ENCODE results near the gene SMYD3.

SMYD3 gene

DNA sequence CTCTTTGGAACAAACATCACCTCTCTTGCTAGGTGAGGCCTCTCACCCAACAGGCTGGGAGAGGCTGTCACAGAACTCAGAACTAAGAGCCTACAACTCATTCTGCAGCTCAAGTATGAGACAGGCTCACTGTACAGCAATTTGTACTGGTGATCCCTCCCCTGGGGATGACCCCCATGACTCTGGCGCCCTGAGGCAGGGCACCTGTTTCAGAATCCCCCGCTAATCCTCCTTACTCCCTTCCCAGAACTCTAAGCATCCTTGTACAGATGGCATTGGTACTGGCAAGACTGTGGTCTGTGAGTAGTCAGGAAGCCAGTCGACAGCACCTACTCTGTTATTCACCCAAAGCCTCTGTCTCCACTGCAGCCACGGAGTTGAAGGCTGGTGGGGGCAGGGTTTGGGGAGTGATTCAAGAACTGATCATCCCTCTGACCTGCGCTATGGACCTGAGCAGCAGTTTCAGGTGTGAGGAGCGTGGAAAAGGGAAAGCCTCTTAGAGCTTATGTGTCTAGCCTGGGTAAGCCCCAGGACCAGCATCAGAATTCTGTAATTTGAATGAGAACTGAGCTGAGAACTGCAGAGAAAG lies 696.8 kb downstream of the SMYD3 start:
- H3K79me2 ChIP-seq (ENCODE audit: control insufficient read depth, insufficient read depth, low read length, unreplicated experiment): no peaks in the 10 kb centered on the region
- peaks cover 12% of the 10 kb centered on the region for H3K4me1 ChIP-seq (ENCODE audit: control insufficient read depth, insufficient read depth, low read length, unreplicated experiment)
- no peak overlapping the region for H3K4me3 ChIP-seq (ENCODE audit: low read depth, low read length)
- no peaks in the 10 kb centered on the region for H3K27me3 ChIP-seq (ENCODE audit: insufficient read depth, low read length)
- H3K36me3 ChIP-seq (ENCODE audit: insufficient read depth, low read length): no peaks in the 10 kb centered on the region
- H2AFZ ChIP-seq (ENCODE audit: low read length, unreplicated experiment): no peak overlapping the region
- no peak overlapping the region for H3K27ac ChIP-seq (ENCODE audit: low read depth, low read length)

DNA sequence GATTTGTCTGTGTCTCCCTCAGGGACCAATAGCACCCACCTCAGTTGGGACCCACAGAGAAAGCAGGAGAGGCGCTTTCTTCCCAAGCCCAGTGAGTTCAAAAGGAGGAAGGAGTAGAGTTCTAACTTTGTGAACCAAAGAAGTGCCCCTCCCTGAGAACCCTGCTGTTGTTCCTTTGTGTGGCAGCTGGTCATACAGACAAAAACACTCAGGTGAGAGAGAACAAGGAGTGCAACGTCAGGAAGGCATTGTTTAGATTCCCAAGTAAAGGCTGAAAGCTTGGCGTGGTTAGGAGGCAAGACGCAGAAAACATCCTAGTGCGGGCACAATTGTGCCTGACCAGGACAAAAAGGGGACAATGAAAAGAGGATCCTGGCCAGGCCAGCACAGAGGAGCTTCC lies 697.7 kb downstream of the SMYD3 start:
- no peaks in the 10 kb centered on the region for H3K27me3 ChIP-seq (ENCODE audit: insufficient read depth, low read length)
- peaks cover 12% of the 10 kb centered on the region for H3K4me1 ChIP-seq (ENCODE audit: control insufficient read depth, insufficient read depth, low read length, unreplicated experiment)
- H3K27ac ChIP-seq (ENCODE audit: low read depth, low read length): no peak overlapping the region
- no peak overlapping the region for H3K4me3 ChIP-seq (ENCODE audit: low read depth, low read length)
- no peaks in the 10 kb centered on the region for H3K79me2 ChIP-seq (ENCODE audit: control insufficient read depth, insufficient read depth, low read length, unreplicated experiment)
- H3K36me3 ChIP-seq (ENCODE audit: insufficient read depth, low read length): no peaks in the 10 kb centered on the region
- no peak overlapping the region for H2AFZ ChIP-seq (ENCODE audit: low read length, unreplicated experiment)

GRCh38 chr1:245807954-245808719 lies 698.9 kb downstream of the SMYD3 start:
- Histone ChIP-seq H3K4me1 (ENCODE audit: control insufficient read depth, insufficient read depth, low read length, unreplicated experiment) (peaks cover 12% of the 10 kb centered on the region), H3K36me3 (ENCODE audit: insufficient read depth, low read length) (no peaks in the 10 kb centered on the region), H3K27ac (ENCODE audit: low read depth, low read length) (no peak overlapping the region), H2AFZ (ENCODE audit: low read length, unreplicated experiment) (no peak overlapping the region), H3K4me3 (ENCODE audit: low read depth, low read length) (no peak overlapping the region), H3K27me3 (ENCODE audit: insufficient read depth, low read length) (no peaks in the 10 kb centered on the region), H3K79me2 (ENCODE audit: control insufficient read depth, insufficient read depth, low read length, unreplicated experiment) (no peaks in the 10 kb centered on the region)

- peaks cover 12% of the 10 kb centered on the region for H3K4me1 ChIP-seq (ENCODE audit: control insufficient read depth, insufficient read depth, low read length, unreplicated experiment)
- 0 out of 2 replicates have a peak overlapping the region, but pooled peaks have one; percentile 10 for H3K4me3 ChIP-seq (ENCODE audit: low read depth, low read length)
- no peak overlapping the region for H3K27ac ChIP-seq (ENCODE audit: low read depth, low read length)
Measured at GRCh38 chr1:245807306-245807705, 699.8 kb downstream of the SMYD3 start.

DNA sequence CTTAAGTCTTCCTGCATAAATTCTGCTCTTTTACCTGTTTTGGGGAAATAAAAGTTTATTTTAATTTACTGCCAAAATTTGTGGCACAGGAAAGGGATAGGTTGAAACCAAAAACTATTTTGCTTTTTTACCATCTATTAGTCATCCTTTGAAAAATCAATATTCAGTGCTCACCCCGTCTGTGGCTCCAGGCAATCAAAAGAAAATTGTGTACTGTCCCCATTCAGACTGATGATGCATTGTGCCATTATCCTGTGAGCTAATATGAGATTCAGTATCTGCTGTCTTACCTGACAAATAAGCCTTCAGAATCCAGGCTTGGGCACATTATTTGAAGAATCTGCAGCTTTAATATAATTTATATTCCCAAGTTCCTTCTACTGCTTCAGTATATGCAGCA lies 701.5 kb downstream of the SMYD3 start:
- peaks cover 12% of the 10 kb centered on the region for H3K4me1 ChIP-seq (ENCODE audit: control insufficient read depth, insufficient read depth, low read length, unreplicated experiment)
- H2AFZ ChIP-seq (ENCODE audit: low read length, unreplicated experiment): no peak overlapping the region
- H3K4me3 ChIP-seq (ENCODE audit: low read depth, low read length): no peak overlapping the region
- H3K27ac ChIP-seq (ENCODE audit: low read depth, low read length): no peak overlapping the region
- H3K27me3 ChIP-seq (ENCODE audit: insufficient read depth, low read length): no peaks in the 10 kb centered on the region
- H3K36me3 ChIP-seq (ENCODE audit: insufficient read depth, low read length): 0 out of 2 replicates have a peak, but pooled peaks cover 3% of the 10 kb centered on the region
- H3K79me2 ChIP-seq (ENCODE audit: control insufficient read depth, insufficient read depth, low read length, unreplicated experiment): no peaks in the 10 kb centered on the region

More at GRCh38 chr1:245807306-245807705, 699.8 kb downstream of the SMYD3 start:
- Histone ChIP-seq H3K27me3 (ENCODE audit: insufficient read depth, low read length) (no peaks in the 10 kb centered on the region), H3K36me3 (ENCODE audit: insufficient read depth, low read length) (0 out of 2 replicates have a peak, but pooled peaks cover 2% of the 10 kb centered on the region), H2AFZ (ENCODE audit: low read length, unreplicated experiment) (peak overlapping the region; percentile 74), H3K79me2 (ENCODE audit: control insufficient read depth, insufficient read depth, low read length, unreplicated experiment) (no peaks in the 10 kb centered on the region)

DNA sequence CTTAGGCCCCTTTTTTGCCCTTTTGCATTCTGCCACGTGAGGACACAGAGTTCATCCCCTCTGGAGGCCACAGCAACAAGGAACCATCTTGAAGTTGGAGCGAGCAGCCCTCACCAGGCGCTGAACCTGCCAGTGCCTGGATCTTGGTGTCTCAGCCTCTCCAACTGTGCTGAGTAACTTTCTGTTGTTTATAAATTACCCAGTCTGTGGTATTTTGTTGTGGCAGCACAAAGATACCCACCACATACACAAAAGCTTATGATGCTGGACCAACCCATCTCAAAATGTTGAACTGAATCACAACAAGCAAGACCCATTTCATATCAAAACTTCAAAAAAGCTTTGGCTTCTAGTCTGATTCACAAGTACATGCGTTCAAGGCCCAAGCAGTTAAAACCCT lies 702.4 kb downstream of the SMYD3 start:
- H3K79me2 ChIP-seq (ENCODE audit: control insufficient read depth, insufficient read depth, low read length, unreplicated experiment): no peaks in the 10 kb centered on the region
- H3K27me3 ChIP-seq (ENCODE audit: insufficient read depth, low read length): no peaks in the 10 kb centered on the region
- H2AFZ ChIP-seq (ENCODE audit: low read length, unreplicated experiment): no peak overlapping the region
- H3K27ac ChIP-seq (ENCODE audit: low read depth, low read length): no peak overlapping the region
- peaks cover 12% of the 10 kb centered on the region for H3K4me1 ChIP-seq (ENCODE audit: control insufficient read depth, insufficient read depth, low read length, unreplicated experiment)
- no peak overlapping the region for H3K4me3 ChIP-seq (ENCODE audit: low read depth, low read length)
- H3K36me3 ChIP-seq (ENCODE audit: insufficient read depth, low read length): 0 out of 2 replicates have a peak, but pooled peaks cover 3% of the 10 kb centered on the region

- H2AFZ ChIP-seq (ENCODE audit: low read length, unreplicated experiment): no peak overlapping the region
- no peaks in the 10 kb centered on the region for H3K79me2 ChIP-seq (ENCODE audit: control insufficient read depth, insufficient read depth, low read length, unreplicated experiment)
- 0 out of 2 replicates have a peak, but pooled peaks cover 3% of the 10 kb centered on the region for H3K36me3 ChIP-seq (ENCODE audit: insufficient read depth, low read length)
- no peak overlapping the region for H3K4me3 ChIP-seq (ENCODE audit: low read depth, low read length)
- H3K4me1 ChIP-seq (ENCODE audit: control insufficient read depth, insufficient read depth, low read length, unreplicated experiment): peaks cover 12% of the 10 kb centered on the region
- H3K27me3 ChIP-seq (ENCODE audit: insufficient read depth, low read length): no peaks in the 10 kb centered on the region
- H3K27ac ChIP-seq (ENCODE audit: low read depth, low read length): no peak overlapping the region
Measured at GRCh38 chr1:245803666-245804037, 703.4 kb downstream of the SMYD3 start.

GRCh38 chr1:245802941-245803665 lies 704.0 kb downstream of the SMYD3 start:
- no peaks in the 10 kb centered on the region for H3K79me2 ChIP-seq (ENCODE audit: control insufficient read depth, insufficient read depth, low read length, unreplicated experiment)
- H3K27ac ChIP-seq (ENCODE audit: low read depth, low read length): no peak overlapping the region
- peaks cover 12% of the 10 kb centered on the region for H3K4me1 ChIP-seq (ENCODE audit: control insufficient read depth, insufficient read depth, low read length, unreplicated experiment)
- H2AFZ ChIP-seq (ENCODE audit: low read length, unreplicated experiment): no peak overlapping the region
- H3K4me3 ChIP-seq (ENCODE audit: low read depth, low read length): no peak overlapping the region
- H3K27me3 ChIP-seq (ENCODE audit: insufficient read depth, low read length): no peaks in the 10 kb centered on the region
- H3K36me3 ChIP-seq (ENCODE audit: insufficient read depth, low read length): 0 out of 2 replicates have a peak, but pooled peaks cover 3% of the 10 kb centered on the region

DNA sequence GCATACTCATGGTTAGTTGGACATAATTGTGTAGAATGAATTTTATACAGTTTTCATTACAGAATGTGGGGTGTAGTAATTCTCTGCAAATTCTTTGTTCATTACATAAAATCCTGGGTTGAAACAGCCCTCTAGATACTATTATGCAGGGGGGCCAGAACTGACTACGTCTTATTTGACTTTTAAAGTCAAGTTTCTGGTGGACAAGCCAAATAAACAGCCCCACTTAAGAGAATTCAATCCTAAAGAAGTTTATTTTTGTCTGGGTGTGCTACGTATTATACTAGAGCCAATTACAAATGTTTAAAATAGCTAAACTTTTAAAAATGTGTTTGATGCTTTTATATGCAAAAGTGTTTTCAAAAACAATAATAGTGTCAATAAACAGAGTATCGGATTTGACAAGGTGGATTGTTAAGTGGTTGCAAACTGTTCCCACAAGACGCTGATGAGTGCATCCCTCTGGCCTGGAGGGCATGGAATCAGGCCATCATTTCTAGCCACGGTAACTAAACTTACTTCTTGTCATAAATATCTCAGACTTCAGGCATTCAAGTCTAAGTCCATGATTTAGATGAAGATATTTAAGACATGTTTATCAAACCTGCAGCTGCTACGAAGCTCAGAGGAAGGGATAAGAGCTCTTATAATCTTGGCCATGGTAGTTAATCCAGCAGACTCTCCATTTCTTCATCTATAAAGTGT lies 706.0 kb downstream of the SMYD3 start:
- H3K27me3 ChIP-seq (ENCODE audit: insufficient read depth, low read length): no peaks in the 10 kb centered on the region
- no peak overlapping the region for H3K4me3 ChIP-seq (ENCODE audit: low read depth, low read length)
- H3K36me3 ChIP-seq (ENCODE audit: insufficient read depth, low read length): 0 out of 2 replicates have a peak, but pooled peaks cover 3% of the 10 kb centered on the region
- H3K79me2 ChIP-seq (ENCODE audit: control insufficient read depth, insufficient read depth, low read length, unreplicated experiment): no peaks in the 10 kb centered on the region
- no peaks in the 10 kb centered on the region for H3K4me1 ChIP-seq (ENCODE audit: control insufficient read depth, insufficient read depth, low read length, unreplicated experiment)
- no peak overlapping the region for H2AFZ ChIP-seq (ENCODE audit: low read length, unreplicated experiment)
- no peak overlapping the region for H3K27ac ChIP-seq (ENCODE audit: low read depth, low read length)

GRCh38 chr1:245798349-245798711 lies 708.7 kb downstream of the SMYD3 start:
- no peak overlapping the region for H3K4me3 ChIP-seq (ENCODE audit: low read depth, low read length)
- no peak overlapping the region for H3K27ac ChIP-seq (ENCODE audit: low read depth, low read length)
- H3K27me3 ChIP-seq (ENCODE audit: insufficient read depth, low read length): no peaks in the 10 kb centered on the region
- no peaks in the 10 kb centered on the region for H3K4me1 ChIP-seq (ENCODE audit: control insufficient read depth, insufficient read depth, low read length, unreplicated experiment)
- no peaks in the 10 kb centered on the region for H3K79me2 ChIP-seq (ENCODE audit: control insufficient read depth, insufficient read depth, low read length, unreplicated experiment)
- 0 out of 2 replicates have a peak, but pooled peaks cover 3% of the 10 kb centered on the region for H3K36me3 ChIP-seq (ENCODE audit: insufficient read depth, low read length)
- no peak overlapping the region for H2AFZ ChIP-seq (ENCODE audit: low read length, unreplicated experiment)
